T47D (cell line): ENCODE measurements around the gene MAT1A.
A peak's percentile ranks its signal among the peaks of the same experiment; 100 is the strongest.

Experiments
- DNase-seq, 2 experiments: peaks; one replicate each; pipeline versions ENCODE4 v3.0.0 to v3.0.0-alpha.2; 2011 to 2012; ENCODE audit warnings: low read depth in 1 of 2, low spot score in 1 of 2
- JUND ChIP-seq: IDR thresholded peaks from 2 replicates; pipeline ENCODE4 v1.6.1; 2012; ENCODE audit warnings: low read depth
- in situ Hi-C: cut with HindIII; loops from 2 replicates; pipeline ENCODE4 v1.10.0; 2016; ENCODE audit warnings: low sequenced_read_pairs, low pct_unique_long_range_greater_than_20kb

MAT1A gene

DNA sequence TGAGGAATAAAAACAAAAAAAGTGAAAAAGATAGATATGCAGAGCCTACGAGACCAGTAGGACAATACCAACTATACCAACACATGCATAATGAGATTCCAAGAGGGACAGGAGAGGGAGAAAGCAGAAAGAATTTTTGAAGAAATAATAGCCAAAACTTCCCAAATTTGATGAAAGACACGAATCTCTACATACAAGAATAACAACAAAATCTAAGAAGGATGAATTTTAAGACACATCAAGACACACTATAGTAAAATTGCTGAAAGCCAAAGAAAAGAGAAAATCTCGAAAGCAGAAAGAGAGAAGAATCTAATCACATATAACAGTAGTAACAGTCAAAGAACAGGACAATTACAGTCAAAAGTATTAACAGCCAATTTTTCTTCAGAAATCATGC lies 7.5 kb upstream of the MAT1A start:
- in situ Hi-C loops, result no loop called here
- DNase-seq, result no peak
- TF ChIP-seq JUND, result no peak

DNA sequence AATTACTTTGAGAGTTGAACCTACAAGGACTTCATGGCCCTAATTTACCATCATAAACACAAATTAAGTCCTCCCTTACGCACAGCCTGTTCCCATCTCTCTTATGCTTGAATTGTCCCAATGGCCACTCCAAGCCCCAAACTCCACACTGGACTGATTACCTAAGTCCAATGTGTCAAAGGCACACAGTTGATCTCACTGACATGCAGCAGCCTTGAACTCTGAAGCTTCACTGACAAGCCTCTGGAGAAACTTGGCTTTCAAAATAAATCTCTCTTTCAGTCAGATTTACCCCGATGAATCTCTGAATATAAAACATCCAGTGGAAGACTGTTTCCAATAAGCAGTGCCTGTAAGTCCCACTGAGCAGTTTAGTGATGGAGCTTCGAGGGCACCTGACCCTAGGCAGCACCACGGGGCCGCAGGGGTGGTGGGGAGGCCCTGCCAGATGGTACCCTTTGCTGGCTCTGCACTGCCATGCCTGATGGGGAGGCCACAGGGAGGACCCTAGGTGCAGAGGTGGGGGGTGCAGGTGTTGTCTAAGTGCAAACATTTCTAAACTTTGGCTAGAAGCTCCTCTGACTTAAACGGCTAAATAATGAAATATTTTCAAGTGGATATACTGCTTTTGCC lies 3.3 kb upstream of the MAT1A start:
- in situ Hi-C loops, result no loop called here
- no peak for TF ChIP-seq JUND
- no peak for DNase-seq

GRCh38 chr10:80290474-80291220 lies 1.2 kb upstream of the MAT1A start:
- DNase-seq, result peak in 1 of 2 experiments; percentile 56

GRCh38 chr10:80288849-80289248 lies 609 bp downstream of the MAT1A start:
- DNase-seq, result no peak
- TF ChIP-seq JUND, result no peak
- in situ Hi-C loops, result no loop called here

More at GRCh38 chr10:80290474-80291220, 1.2 kb upstream of the MAT1A start:
- peak; percentile 39; the same call in 1 of the 2 replicates for TF ChIP-seq JUND
- in situ Hi-C loops, result no loop called here

- in situ Hi-C loops, result no loop called here
- no peak for DNase-seq
- no peak for TF ChIP-seq JUND
Measured at GRCh38 chr10:80284522-80284921, 4.9 kb downstream of the MAT1A start.

- no peak for DNase-seq
- no peak for TF ChIP-seq JUND
- in situ Hi-C loops, result no loop called here
Measured at GRCh38 chr10:80283536-80284199, 5.8 kb downstream of the MAT1A start.

DNA sequence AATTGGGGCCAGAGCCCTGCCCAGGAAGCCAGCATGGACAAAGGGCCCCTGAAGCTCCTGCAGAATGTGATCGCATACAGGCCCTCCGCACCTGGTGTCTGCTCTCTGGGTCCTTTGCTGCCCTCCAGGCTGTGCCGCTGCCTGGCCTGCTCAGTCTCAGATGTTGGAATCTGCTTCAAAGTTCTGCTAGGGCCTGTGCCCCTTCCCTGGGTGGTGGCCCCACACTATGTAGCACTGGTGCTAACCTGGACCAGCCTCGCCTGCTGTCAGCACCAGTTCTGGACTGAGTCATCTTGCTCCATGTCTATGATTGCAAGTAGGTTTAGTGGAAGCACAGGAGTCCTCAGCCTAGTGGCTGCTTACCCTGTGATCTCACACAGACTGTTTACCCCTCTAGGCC lies 6.3 kb downstream of the MAT1A start:
- in situ Hi-C loops, result no loop called here
- DNase-seq, result no peak
- TF ChIP-seq JUND, result no peak

- DNase-seq, result no peak
Measured at GRCh38 chr10:80281784-80282765, 7.4 kb downstream of the MAT1A start.

GRCh38 chr10:80281292-80281691 lies 8.2 kb downstream of the MAT1A start:
- no peak for DNase-seq
- in situ Hi-C loops, result no loop called here
- TF ChIP-seq JUND, result no peak

More at GRCh38 chr10:80281784-80282765, 7.4 kb downstream of the MAT1A start:
- no peak for TF ChIP-seq JUND
- in situ Hi-C loops, result no loop called here

DNA sequence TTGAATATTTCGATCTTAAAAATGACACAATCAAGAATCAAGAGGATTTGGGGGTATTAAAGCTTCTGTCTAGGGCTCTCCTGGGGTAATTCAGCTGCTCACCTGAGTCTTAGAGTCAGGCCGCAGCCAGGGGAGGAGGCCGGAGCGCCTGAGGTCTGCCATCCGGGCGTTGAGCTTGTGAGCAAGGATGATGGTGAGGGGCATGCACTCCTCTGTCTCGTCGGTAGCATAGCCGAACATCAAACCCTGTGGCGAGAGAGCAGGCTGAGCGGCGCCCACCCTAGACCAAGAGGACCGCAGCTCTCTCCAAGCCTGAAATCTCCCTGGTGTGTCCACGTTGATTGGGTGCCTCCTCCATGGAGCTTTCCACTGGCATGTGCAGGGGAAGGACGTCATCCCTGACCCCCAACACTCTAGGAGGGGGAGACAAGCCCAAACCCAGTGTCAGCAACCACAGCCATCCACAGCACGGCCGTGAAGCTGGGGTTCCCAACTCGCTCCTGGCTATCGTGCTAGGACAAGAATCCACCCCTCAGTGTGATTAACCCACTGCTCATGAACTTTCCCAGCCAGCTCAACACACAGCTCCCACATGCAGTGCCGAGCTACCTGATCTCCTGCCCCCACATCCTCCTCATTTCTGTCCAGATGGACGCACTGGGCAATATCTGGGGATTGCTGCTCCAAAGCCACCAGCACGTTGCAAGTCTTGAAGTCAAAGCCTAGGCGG lies 9.2 kb downstream of the MAT1A start:
- in situ Hi-C loops, result no loop called here
- TF ChIP-seq JUND, result no peak
- DNase-seq, result no peak

DNA sequence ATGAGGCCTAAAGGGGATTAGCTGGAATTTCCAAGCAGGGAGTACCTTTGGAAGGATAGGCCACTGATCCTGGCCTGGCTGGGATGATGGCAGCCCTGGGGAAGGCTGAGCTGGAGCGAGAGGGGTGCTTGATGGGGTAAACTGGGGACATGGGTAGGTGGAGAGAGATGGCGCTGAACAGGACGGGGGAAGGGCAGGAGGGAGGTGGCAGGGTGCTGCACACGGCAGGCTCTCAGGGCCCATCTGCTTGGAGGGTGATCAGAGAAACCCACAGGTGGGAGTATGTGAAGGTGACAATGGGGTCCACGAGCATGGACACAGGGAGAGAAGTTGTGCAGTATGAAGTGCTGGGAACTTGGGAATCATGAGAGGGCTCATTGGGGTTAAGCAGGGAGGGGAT lies 10.3 kb downstream of the MAT1A start:
- no peak for DNase-seq
- in situ Hi-C loops, result no loop called here
- TF ChIP-seq JUND, result no peak

DNA sequence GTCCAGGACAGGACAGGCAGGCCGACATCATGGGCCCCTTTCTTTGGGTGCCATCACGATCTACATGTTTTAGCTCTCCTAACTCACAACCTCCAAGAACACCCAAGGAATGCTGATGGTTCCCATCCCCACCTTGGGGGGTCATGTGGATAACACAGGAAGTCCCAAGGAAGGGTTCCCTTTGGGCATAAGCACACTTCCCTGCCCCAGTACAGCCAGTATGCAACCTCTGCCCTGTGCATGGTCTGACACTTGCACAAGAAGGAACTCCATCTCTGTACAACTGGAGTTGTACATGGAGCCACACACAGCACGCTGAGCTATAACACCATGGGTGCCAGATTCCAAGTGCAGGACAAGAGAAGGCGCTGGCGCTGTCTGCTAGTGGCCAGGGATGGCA lies 11.0 kb downstream of the MAT1A start:
- in situ Hi-C loops, result no loop called here
- no peak for DNase-seq

More for the DNA sequence above, 11.0 kb downstream of the MAT1A start:
- TF ChIP-seq JUND, result no peak
